Right atrium auricular region (tissue), 2 donors: Measurements from ENCODE around the gene CRELD2. TPM values are rescaled to one million over a fixed set of nuclear protein-coding genes. Genes with fewer than 3 reads are reported as not detected.

Experiments
- DNase-seq: peaks from one replicate; pipeline ENCODE4 v3.0.0-alpha.2; 2019; ENCODE audit warnings: low spot score
- H3K27ac ChIP-seq, 2 donors: fragments of 200-600 bp; sonication (generic); 1 replicate in 1 of 2; 2 replicates in 1 of 2; pipeline ENCODE4 v1.5.1; 2016 to 2019
- H3K27me3 ChIP-seq, 2 donors: fragments of 200-600 bp; sonication (generic); one replicate each; pipeline versions ENCODE4 v1.5.1 to v1.6.0; 2017 to 2019
- H3K36me3 ChIP-seq: fragments of 200-600 bp; sonication (generic); one replicate; pipeline ENCODE4 v1.5.1; 2016
- H3K4me1 ChIP-seq, 2 donors: fragments of 200-600 bp; sonication (generic); one replicate each; pipeline versions ENCODE4 v1.5.1 to v1.6.0; 2017 to 2019
- H3K4me3 ChIP-seq, 2 donors: fragments of 200-600 bp; sonication (generic); 1 replicate in 1 of 2; 2 replicates in 1 of 2; pipeline ENCODE4 v1.5.1; 2017 to 2019; ENCODE audit warnings: mild to moderate bottlenecking in 1 of 2, moderate library complexity in 1 of 2
- H3K9me3 ChIP-seq, 2 donors: fragments of 200-600 bp; sonication (generic); one replicate each; pipeline ENCODE4 v1.5.1; 2019
- total RNA-seq, 2 donors: library from RNA; depleted of rRNA; stranded (reverse); fragments of >200 nt; gene quantifications; one replicate each; pipeline ENCODE4 v1.1.0, GENCODE V29; 2016
- TF ChIP-seq, protein P1 (sequence below), 2 donors: fragments of 200-600 bp; sonication (generic); IDR thresholded peaks; one replicate each; pipeline ENCODE4 v1.5.1; 2019; ENCODE audit warnings: antibody characterized with exemption in 2 of 2

The CRELD2 gene
- total RNA-seq, 2 donors from 2014 or later, result 16.1 to 28.5 TPM

DNA sequence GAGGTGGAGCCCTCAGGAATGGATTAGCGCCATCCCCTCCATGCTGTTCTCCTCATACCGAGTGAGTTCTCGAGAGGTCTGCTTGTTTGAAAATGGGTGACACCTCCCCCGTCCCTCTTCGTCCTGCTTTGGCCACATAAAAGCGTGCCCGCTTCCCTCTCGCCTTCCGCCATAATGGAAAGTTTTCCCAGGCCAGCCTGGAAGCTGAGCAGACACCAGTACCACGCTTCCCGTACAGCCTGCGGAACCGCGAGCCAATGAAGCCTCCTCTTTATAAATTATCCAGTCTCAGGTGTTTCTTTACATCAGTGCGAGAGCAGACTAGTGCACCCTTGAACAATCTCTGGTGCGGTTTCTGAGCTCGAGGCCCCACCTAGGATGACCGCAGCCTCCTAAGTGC, 13.0 kb upstream of the CRELD2 start:
- H3K27me3 ChIP-seq, result no peaks in the 10 kb centered on the region
- TF ChIP-seq, protein P1, sequence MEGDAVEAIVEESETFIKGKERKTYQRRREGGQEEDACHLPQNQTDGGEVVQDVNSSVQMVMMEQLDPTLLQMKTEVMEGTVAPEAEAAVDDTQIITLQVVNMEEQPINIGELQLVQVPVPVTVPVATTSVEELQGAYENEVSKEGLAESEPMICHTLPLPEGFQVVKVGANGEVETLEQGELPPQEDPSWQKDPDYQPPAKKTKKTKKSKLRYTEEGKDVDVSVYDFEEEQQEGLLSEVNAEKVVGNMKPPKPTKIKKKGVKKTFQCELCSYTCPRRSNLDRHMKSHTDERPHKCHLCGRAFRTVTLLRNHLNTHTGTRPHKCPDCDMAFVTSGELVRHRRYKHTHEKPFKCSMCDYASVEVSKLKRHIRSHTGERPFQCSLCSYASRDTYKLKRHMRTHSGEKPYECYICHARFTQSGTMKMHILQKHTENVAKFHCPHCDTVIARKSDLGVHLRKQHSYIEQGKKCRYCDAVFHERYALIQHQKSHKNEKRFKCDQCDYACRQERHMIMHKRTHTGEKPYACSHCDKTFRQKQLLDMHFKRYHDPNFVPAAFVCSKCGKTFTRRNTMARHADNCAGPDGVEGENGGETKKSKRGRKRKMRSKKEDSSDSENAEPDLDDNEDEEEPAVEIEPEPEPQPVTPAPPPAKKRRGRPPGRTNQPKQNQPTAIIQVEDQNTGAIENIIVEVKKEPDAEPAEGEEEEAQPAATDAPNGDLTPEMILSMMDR (IDR thresholded peaks at IDR 0.05), result no peak
- H3K36me3 ChIP-seq, result peaks cover 41% of the 10 kb centered on the region
- H3K27ac ChIP-seq, result no peak overlapping the region
- no peaks in the 10 kb centered on the region for H3K4me1 ChIP-seq
- no peak overlapping the region for H3K4me3 ChIP-seq
- H3K9me3 ChIP-seq, result no peaks in the 10 kb centered on the region
- no peak for DNase-seq

DNA sequence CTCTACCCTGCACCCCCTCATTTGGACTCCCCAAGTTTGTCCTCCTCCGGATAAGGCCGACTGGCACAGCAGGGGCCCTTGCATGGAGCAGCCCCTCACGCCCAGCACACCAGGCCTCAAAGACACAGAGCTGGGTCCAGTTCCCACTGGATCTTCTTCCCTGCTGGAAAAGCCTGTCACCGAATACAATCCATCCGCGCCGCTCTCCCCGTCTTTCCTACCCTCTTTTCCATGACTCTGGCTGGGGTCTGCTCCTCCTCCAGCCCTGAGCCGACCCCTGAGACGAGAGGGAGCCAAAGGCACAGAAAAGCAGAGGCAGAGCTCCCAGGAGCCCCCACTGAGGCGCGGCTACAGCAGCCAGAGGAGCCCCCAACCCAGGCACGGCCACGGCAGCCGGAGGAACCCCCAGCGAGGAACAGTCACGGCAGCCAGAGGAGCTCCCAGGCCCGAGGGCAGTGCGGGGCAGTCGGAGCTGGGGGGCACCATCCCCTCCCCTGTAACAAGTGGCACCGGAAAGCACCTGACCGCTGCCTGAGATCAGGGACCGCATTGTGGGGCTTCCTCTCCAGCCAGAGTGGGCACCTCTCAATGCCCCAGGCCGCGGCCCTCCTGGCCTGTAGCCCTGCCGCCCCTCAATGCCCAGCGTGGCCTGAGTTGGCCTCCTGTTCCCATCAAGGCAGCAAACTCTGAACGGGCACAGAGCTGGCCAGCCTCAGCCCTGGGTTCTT, 12.2 kb upstream of the CRELD2 start:
- H3K36me3 ChIP-seq, result peaks cover 34% of the 10 kb centered on the region

DNA sequence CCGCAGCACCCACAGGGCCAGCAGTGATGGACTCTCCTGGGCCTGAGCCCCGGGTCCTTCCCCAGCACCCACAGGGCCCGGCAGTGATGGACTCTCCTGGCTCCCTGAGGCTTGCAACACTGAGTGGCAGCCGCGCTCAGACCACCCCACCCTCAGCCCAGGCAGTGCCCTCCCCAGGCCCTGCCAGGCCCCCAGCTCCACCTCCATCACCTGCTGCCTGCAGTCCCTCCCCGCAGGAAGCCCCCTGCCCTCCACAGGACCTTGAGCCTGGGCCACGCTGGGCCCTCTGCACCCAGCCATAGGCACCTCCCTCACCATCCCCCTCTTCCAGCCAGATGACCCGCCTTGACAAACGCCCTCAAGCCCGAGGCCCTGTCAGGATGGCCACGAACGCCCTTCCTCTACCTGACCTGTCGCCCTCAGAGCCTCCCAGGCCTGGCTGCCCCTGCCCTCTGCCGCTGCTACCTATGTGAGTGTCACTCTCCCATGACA, 11.6 kb upstream of the CRELD2 start:
- Histone ChIP-seq H3K27me3 (no peaks in the 10 kb centered on the region), H3K9me3 (no peaks in the 10 kb centered on the region), H3K36me3 (peaks cover 34% of the 10 kb centered on the region), H3K4me3 (no peak overlapping the region), H3K27ac (no peak overlapping the region), H3K4me1 (no peaks in the 10 kb centered on the region)
- DNase-seq, result no peak
- TF ChIP-seq, protein P1 (IDR thresholded peaks at IDR 0.05), result no peak

More for the DNA sequence above, 12.2 kb upstream of the CRELD2 start:
- Histone ChIP-seq H3K27ac (no peak overlapping the region), H3K4me3 (no peak overlapping the region), H3K27me3 (no peaks in the 10 kb centered on the region), H3K9me3 (no peaks in the 10 kb centered on the region), H3K4me1 (no peaks in the 10 kb centered on the region)
- DNase-seq, result no peak
- TF ChIP-seq, protein P1 (IDR thresholded peaks at IDR 0.05), result no peak

DNA sequence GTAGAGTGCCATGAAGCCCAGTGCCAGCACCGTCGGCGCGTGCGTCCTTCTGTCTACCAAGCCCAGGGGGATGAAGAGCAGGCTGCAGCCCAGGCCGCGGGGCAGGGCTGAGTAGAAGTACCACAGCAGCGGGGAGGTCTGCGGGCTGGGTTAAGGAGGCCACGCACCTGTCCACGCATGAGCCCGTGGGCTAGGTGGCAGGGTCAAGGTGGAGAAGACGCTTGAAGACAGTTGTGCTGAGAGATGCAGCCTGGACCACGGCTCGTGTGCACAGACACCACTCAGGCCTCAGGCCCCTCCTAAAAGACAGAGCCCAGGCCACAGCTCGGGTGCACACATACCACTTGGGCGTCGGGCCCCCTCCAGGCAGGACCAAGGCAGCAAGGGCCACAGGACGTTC, 10.6 kb upstream of the CRELD2 start:
- H3K9me3 ChIP-seq, result no peaks in the 10 kb centered on the region
- DNase-seq, result no peak
- no peak overlapping the region for H3K27ac ChIP-seq
- TF ChIP-seq, protein P1 (IDR thresholded peaks at IDR 0.05), result no peak
- H3K4me1 ChIP-seq, result no peaks in the 10 kb centered on the region
- H3K36me3 ChIP-seq, result peaks cover 40% of the 10 kb centered on the region
- H3K4me3 ChIP-seq, result no peak overlapping the region
- H3K27me3 ChIP-seq, result no peaks in the 10 kb centered on the region

DNA sequence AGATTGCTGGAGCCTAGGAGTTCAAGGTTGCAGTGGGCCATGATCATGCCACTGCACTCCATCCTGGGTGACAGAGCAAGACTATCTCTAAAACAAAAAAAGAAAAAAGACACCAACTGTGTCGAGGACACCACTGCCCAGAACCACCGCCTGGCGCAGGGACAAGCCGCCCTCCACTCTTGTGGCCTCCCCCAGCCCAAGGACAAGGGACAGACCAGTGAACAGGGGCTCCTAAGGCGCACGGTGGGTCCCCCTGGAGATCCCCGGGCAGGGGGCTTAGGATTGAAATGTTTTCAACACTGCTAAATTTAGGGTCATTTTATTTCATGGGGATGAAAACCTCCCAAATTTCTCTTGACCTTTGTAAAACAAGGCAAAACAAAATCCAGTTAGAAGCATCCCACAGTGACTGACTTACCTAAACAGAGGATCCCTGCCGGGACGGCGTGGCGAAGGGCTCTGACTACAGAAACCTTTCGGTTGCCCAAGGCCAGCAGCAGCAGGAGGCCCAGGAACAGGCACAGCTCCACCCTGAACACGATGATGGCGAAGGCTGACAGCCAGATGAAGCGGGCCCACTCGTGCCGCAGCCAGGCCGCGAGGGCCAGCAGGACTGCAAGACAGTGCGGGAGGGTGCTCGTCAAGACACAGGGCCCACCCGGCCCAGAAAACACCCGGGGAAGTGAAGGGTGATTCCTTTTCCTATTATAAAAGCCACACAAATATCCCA, 8.8 kb upstream of the CRELD2 start:
- no peaks in the 10 kb centered on the region for H3K4me1 ChIP-seq
- no peak overlapping the region for H3K27ac ChIP-seq
- peaks cover 33% of the 10 kb centered on the region for H3K36me3 ChIP-seq
- TF ChIP-seq, protein P1 (IDR thresholded peaks at IDR 0.05), result no peak
- no peak overlapping the region for H3K4me3 ChIP-seq
- no peaks in the 10 kb centered on the region for H3K9me3 ChIP-seq
- no peaks in the 10 kb centered on the region for H3K27me3 ChIP-seq
- DNase-seq, result no peak
